Testis (tissue), 3 donors: Measurements from ENCODE around the gene COLEC11. TPM values are rescaled to one million over a fixed set of nuclear protein-coding genes. Genes with fewer than 3 reads are reported as not detected.
"Not testable (repeated sequence)": the region's sequence is repeated elsewhere in the genome, so short reads cannot be mapped to it uniquely, and the experiment has no call there.

Experiments used
- DNase-seq: peaks from one replicate; pipeline ENCODE4 v3.0.0-alpha.2; 2019
- H3K27ac ChIP-seq, 2 donors: fragments of 200-600 bp; sonication (generic); one replicate each; pipeline ENCODE4 v1.5.1; 2019
- H3K27me3 ChIP-seq: fragments of 200-600 bp; sonication (generic); one replicate; pipeline ENCODE4 v1.5.1; 2019
- H3K36me3 ChIP-seq: fragments of 200-600 bp; sonication (generic); one replicate; pipeline ENCODE4 v1.5.1; 2017; ENCODE audit warnings: low read depth; ENCODE audit errors: missing control alignments
- H3K4me1 ChIP-seq: fragments of 200-600 bp; sonication (generic); one replicate; pipeline ENCODE4 v1.5.1; 2019
- H3K4me3 ChIP-seq, 2 donors: fragments of 200-600 bp; sonication (generic); one replicate each; pipeline ENCODE4 v1.5.1; 2017 to 2019
- H3K9me3 ChIP-seq: fragments of 200-600 bp; sonication (generic); one replicate; pipeline ENCODE4 v1.5.1; 2017
- POLR2A ChIP-seq: fragments of 450-650 bp; IDR thresholded peaks from one replicate; pipeline ENCODE4 v1.6.1; 2017; ENCODE audit warnings: antibody characterized with exemption, mild to moderate bottlenecking, moderate library complexity
- WGBS, 2 donors: methylation state at CpG; one replicate each; pipeline ENCODE4 v1.1.5; 2018; 5-methylcytosine and 5-hydroxymethylcytosine counted together
- intact Hi-C: fragments of 100-400 bp; cut with DNase I; formaldehyde crosslinking; loops from one replicate; pipeline ENCODE4 v1.15.1; 2023; ENCODE audit warnings: low total_unique reads
- polyA plus RNA-seq: library from polyadenylated mRNA; stranded (reverse); fragments of 350-450 nt; fragmentation: Illumina TruSeq; extraction: RNeasy Lipid Tissue Mini Kit (QIAGEN cat#74804); gene quantifications from one replicate; pipeline ENCODE4 v1.2.3, GENCODE V29; 2014; ENCODE audit warnings: low read depth, low replicate concordance; ENCODE audit not compliant: insufficient read depth
- total RNA-seq, 2 donors: library from RNA; depleted of rRNA; stranded (reverse); fragments of >200 nt; gene quantifications; one replicate each; pipeline ENCODE4 v1.2.3, GENCODE V29; 2016
- TF ChIP-seq, protein P1 (sequence below), 3 experiments: fragments of 450-650 bp in 2 of 3; fragments of 200-600 bp in 1 of 3; sonication (generic) in 1 of 3; IDR thresholded peaks; one replicate each; pipeline ENCODE4 v1.5.1; 2016 to 2019; ENCODE audit warnings: antibody characterized with exemption in 3 of 3, mild to moderate bottlenecking in 2 of 3, moderate library complexity in 1 of 3

Gene COLEC11
- total and polyA plus RNA-seq, 3 donors from 2014 or later = 12.7 to 15.8 (median 15.4) TPM

DNA sequence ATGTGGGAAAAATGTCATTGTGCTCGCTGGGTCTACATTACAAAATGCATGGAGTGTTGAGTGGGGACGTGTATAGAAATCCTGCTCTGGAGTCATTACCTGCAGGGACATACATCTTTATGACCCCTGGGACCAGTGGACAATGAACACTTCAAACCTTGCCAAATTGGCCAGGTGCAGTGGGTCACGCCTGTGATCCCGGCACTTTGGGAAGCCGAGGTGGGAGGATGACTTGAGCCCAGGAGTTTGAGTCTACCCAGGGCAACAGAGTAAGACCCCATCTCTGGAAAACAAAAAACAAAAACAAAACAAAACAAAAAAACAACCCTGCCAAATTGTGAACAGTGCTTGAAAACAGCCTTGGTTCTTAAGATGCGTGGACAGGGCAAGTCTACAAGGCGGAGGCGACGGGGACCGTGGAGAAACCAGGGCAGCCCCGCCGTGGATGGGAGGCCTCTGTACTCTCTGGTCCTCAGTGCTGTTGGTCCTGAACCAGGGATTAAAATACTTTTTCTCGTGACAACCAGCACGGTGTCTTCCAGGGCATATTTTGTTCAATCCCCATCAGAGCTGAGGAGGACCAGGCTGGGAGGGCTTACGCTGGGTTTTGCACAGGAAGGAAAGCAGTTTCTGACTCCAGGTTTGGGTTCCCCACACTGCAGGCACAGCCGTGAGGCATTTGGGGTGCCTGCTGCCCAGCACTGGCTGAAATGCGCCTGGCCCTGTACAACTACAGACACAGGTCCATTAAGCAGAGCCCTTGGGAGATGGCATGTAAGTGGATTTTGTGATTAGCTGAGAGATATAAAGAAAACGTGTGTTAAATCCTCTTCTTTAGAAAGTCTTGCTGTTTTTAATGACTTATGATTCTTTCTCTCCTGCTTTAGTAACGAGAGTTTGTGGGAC, 13.7 kb downstream of the COLEC11 start:
- no peak overlapping the region for H3K27ac ChIP-seq
- H3K27me3 ChIP-seq = no peaks in the 10 kb centered on the region
- H3K36me3 ChIP-seq = no peaks in the 10 kb centered on the region
- H3K4me1 ChIP-seq = no peaks in the 10 kb centered on the region
- peak; percentile 10 for DNase-seq
- no peaks in the 10 kb centered on the region for H3K9me3 ChIP-seq
- intact Hi-C loops = no loop called here
- TF ChIP-seq, protein P1, sequence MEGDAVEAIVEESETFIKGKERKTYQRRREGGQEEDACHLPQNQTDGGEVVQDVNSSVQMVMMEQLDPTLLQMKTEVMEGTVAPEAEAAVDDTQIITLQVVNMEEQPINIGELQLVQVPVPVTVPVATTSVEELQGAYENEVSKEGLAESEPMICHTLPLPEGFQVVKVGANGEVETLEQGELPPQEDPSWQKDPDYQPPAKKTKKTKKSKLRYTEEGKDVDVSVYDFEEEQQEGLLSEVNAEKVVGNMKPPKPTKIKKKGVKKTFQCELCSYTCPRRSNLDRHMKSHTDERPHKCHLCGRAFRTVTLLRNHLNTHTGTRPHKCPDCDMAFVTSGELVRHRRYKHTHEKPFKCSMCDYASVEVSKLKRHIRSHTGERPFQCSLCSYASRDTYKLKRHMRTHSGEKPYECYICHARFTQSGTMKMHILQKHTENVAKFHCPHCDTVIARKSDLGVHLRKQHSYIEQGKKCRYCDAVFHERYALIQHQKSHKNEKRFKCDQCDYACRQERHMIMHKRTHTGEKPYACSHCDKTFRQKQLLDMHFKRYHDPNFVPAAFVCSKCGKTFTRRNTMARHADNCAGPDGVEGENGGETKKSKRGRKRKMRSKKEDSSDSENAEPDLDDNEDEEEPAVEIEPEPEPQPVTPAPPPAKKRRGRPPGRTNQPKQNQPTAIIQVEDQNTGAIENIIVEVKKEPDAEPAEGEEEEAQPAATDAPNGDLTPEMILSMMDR (IDR thresholded peaks at IDR 0.05) = no peak
- no peak for TF ChIP-seq POLR2A
- 71 to 84% methylated on average over 17 to 19 of the region's 19 CpGs for WGBS, 2 donors
- no peak overlapping the region for H3K4me3 ChIP-seq

DNA sequence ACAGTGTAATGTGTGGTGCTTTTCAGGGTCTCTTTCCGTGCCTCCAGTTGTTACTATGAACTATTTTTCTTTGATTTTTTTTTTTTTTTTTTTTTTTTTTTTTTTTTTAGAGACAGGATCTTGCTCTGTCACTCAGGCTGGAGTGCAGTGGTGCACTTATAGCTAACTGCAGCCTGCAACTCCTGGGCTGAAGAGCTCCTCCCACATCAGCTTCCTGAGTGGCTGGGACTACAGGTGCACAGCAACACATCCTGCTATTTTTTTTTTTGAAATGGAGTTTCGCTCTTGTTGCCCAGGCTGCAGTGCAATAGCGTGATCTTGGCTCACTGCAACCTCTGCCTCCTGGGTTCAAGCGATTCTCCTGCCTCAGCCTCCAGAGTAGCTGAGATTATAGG, 14.4 kb downstream of the COLEC11 start:
- H3K27ac ChIP-seq, H3K27me3 ChIP-seq, H3K36me3 ChIP-seq, H3K4me1 ChIP-seq, H3K9me3 ChIP-seq, H3K4me3 ChIP-seq, intact Hi-C loops: not testable (repeated sequence)
- WGBS, 2 donors = 83 to 89% methylated on average over 4 of the region's 4 CpGs
- DNase-seq = peak; percentile 11

GRCh38 chr2:3610415-3610814, 15.5 kb downstream of the COLEC11 start:
- no peaks in the 10 kb centered on the region for H3K36me3 ChIP-seq
- TF ChIP-seq POLR2A = no peak
- TF ChIP-seq, protein P1 (IDR thresholded peaks at IDR 0.05) = no peak
- H3K4me1 ChIP-seq = no peaks in the 10 kb centered on the region
- H3K27ac ChIP-seq = no peak overlapping the region
- H3K4me3 ChIP-seq = no peak overlapping the region
- 91 to 95% methylated on average over 9 of the region's 9 CpGs for WGBS, 2 donors
- peak; percentile 10 for DNase-seq
- H3K27me3 ChIP-seq = no peaks in the 10 kb centered on the region
- no peaks in the 10 kb centered on the region for H3K9me3 ChIP-seq
- intact Hi-C loops = no loop called here

DNA sequence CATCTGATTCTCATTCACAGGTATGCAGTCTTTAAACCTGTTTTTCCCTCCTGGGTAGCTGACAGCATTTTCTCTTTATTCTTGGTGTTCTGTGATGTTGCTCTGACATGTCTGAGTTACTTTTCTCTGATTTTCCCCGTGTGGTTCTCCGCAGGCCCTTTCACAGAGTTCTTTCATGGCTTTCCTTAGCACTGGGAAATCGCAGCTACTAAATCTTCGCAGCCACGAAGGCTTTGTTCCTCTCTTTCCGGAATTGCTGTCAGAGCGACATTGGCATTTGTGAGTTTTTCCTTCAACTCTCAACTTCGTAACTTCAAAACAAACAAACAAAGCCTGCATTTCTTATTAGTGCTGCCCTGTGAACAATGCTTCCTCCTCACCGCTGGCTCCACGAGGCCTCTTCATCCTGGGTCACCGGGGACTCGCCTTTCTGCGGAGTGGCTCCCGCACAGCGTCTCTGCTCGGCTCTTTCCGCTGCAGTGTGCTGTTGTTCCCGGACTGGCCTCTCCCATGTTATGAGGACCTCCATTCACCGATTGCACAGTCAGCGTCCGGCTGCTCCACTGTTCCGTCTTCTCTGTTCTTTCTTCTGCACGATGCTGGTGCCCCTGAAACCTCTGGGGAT, 16.1 kb downstream of the COLEC11 start:
- intact Hi-C loops = no loop called here
- no peak for DNase-seq
- Histone ChIP-seq H3K36me3 (no peaks in the 10 kb centered on the region), H3K27me3 (no peaks in the 10 kb centered on the region), H3K9me3 (no peaks in the 10 kb centered on the region), H3K4me1 (no peaks in the 10 kb centered on the region), H3K4me3 (no peak overlapping the region), H3K27ac (no peak overlapping the region)
- TF ChIP-seq, protein P1 (IDR thresholded peaks at IDR 0.05) = no peak
- TF ChIP-seq POLR2A = no peak
- WGBS, 2 donors = 74 to 87% methylated on average over 23 of the region's 23 CpGs

- no peak for DNase-seq
- Histone ChIP-seq H3K27ac (no peak overlapping the region), H3K9me3 (no peaks in the 10 kb centered on the region), H3K4me1 (no peaks in the 10 kb centered on the region), H3K36me3 (no peaks in the 10 kb centered on the region), H3K27me3 (no peaks in the 10 kb centered on the region), H3K4me3 (no peak overlapping the region)
- 74 to 88% methylated on average over 11 of the region's 11 CpGs for WGBS, 2 donors
- TF ChIP-seq, protein P1 (IDR thresholded peaks at IDR 0.05) = no peak
- no peak for TF ChIP-seq POLR2A
- intact Hi-C loops = no loop called here
Observed at GRCh38 chr2:3611589-3611988, 16.7 kb downstream of the COLEC11 start.
